ENCODE results near the gene MMP24OS. TPM values are rescaled to one million over a fixed set of nuclear protein-coding genes. Genes with fewer than 3 reads are reported as not detected.

MMP24OS gene
- total RNA-seq, 2 donors from 2014 or later: 32.2 to 38.8 TPM

GRCh38 chr20:35296101-35296554, 18.2 kb upstream of the MMP24OS start:
- Mint-ChIP-seq H3K27me3 (ENCODE audit: insufficient read depth) (peaks cover 20% of the 10 kb centered on the region), H3K9me3 (no peaks in the 10 kb centered on the region), H3K4me3 (no peak overlapping the region), H3K27ac (no peak overlapping the region), H3K36me3 (ENCODE audit: low read depth) (no peaks in the 10 kb centered on the region), H3K4me1 (peaks cover 10% of the 10 kb centered on the region)
- H3K9me3 ChIP-seq (ENCODE audit: control insufficient read depth, low read length): no peaks in the 10 kb centered on the region
- H3K4me3 ChIP-seq (ENCODE audit: low read length): no peak overlapping the region
- no peak overlapping the region for H3K27ac ChIP-seq (ENCODE audit: low read depth, low read length)
- 89 to 96% methylated on average over 5 to 9 of the region's 9 CpGs for WGBS, 2 experiments (ENCODE audit: insufficient coverage in 1 of 2, insufficient read length in 1 of 2)
- no peaks in the 10 kb centered on the region for H3K36me3 ChIP-seq (ENCODE audit: control insufficient read depth, insufficient read depth, low read length)
- H3K9ac ChIP-seq (ENCODE audit: extremely low read depth, low read length, poor library complexity, severe bottlenecking): no peak overlapping the region
- H3K4me1 ChIP-seq (ENCODE audit: control insufficient read depth, insufficient read depth, low read length): no peaks in the 10 kb centered on the region
- H3K27me3 ChIP-seq (ENCODE audit: control insufficient read depth, insufficient read depth, low read length, poor library complexity, severe bottlenecking): no peaks in the 10 kb centered on the region
- TF ChIP-seq, protein P1, sequence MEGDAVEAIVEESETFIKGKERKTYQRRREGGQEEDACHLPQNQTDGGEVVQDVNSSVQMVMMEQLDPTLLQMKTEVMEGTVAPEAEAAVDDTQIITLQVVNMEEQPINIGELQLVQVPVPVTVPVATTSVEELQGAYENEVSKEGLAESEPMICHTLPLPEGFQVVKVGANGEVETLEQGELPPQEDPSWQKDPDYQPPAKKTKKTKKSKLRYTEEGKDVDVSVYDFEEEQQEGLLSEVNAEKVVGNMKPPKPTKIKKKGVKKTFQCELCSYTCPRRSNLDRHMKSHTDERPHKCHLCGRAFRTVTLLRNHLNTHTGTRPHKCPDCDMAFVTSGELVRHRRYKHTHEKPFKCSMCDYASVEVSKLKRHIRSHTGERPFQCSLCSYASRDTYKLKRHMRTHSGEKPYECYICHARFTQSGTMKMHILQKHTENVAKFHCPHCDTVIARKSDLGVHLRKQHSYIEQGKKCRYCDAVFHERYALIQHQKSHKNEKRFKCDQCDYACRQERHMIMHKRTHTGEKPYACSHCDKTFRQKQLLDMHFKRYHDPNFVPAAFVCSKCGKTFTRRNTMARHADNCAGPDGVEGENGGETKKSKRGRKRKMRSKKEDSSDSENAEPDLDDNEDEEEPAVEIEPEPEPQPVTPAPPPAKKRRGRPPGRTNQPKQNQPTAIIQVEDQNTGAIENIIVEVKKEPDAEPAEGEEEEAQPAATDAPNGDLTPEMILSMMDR (conservative IDR thresholded peaks at IDR 0.05): no peak
- DNase-seq: no peak

DNA sequence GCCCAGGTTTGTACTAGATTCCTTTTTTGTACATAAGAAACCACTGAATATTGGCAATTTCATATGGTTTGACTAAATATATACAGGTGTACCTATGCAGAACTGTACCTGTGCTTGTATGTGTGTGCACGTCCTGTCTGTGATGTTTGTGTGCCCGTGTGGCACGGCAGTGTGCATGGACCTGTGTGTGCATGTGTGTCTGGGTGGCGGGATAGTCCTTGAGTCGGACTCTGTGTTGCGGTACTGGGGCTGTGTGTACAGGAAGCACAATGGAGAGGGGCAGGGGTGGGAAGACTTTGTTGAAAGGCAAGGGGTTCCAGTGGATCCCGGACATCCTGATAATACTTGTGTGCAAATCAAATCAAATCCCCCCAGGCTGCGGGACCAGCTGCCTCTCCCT, 17.8 kb upstream of the MMP24OS start:
- H3K27me3 ChIP-seq (ENCODE audit: control insufficient read depth, insufficient read depth, low read length, poor library complexity, severe bottlenecking): no peaks in the 10 kb centered on the region
- no peaks in the 10 kb centered on the region for H3K36me3 ChIP-seq (ENCODE audit: control insufficient read depth, insufficient read depth, low read length)
- H3K4me1 ChIP-seq (ENCODE audit: control insufficient read depth, insufficient read depth, low read length): no peaks in the 10 kb centered on the region
- Mint-ChIP-seq H3K36me3 (ENCODE audit: low read depth) (no peaks in the 10 kb centered on the region), H3K4me3 (no peak overlapping the region), H3K9me3 (no peaks in the 10 kb centered on the region), H3K27me3 (ENCODE audit: insufficient read depth) (peaks cover 20% of the 10 kb centered on the region), H3K4me1 (peaks cover 10% of the 10 kb centered on the region), H3K27ac (no peak overlapping the region)
- no peak for DNase-seq
- no peaks in the 10 kb centered on the region for H3K9me3 ChIP-seq (ENCODE audit: control insufficient read depth, low read length)
- no peak overlapping the region for H3K27ac ChIP-seq (ENCODE audit: low read depth, low read length)
- H3K4me3 ChIP-seq (ENCODE audit: low read length): no peak overlapping the region
- TF ChIP-seq, protein P1 (conservative IDR thresholded peaks at IDR 0.05): no peak
- no peak overlapping the region for H3K9ac ChIP-seq (ENCODE audit: extremely low read depth, low read length, poor library complexity, severe bottlenecking)
- 91 to 100% methylated on average over 3 to 8 of the region's 8 CpGs for WGBS, 2 experiments (ENCODE audit: insufficient coverage in 1 of 2, insufficient read length in 1 of 2)

- Mint-ChIP-seq H3K27ac (no peak overlapping the region), H3K27me3 (ENCODE audit: insufficient read depth) (peaks cover 21% of the 10 kb centered on the region), H3K4me3 (no peak overlapping the region), H3K4me1 (peaks cover 10% of the 10 kb centered on the region), H3K9me3 (no peaks in the 10 kb centered on the region), H3K36me3 (ENCODE audit: low read depth) (no peaks in the 10 kb centered on the region)
- 92% methylated on average over 8 of the region's 8 CpGs for WGBS, 2 experiments (ENCODE audit: insufficient coverage in 1 of 2, insufficient read length in 1 of 2)
- no peaks in the 10 kb centered on the region for H3K9me3 ChIP-seq (ENCODE audit: control insufficient read depth, low read length)
- H3K9ac ChIP-seq (ENCODE audit: extremely low read depth, low read length, poor library complexity, severe bottlenecking): no peak overlapping the region
- no peaks in the 10 kb centered on the region for H3K4me1 ChIP-seq (ENCODE audit: control insufficient read depth, insufficient read depth, low read length)
- H3K36me3 ChIP-seq (ENCODE audit: control insufficient read depth, insufficient read depth, low read length): no peaks in the 10 kb centered on the region
- no peak overlapping the region for H3K4me3 ChIP-seq (ENCODE audit: low read length)
- DNase-seq: no peak
- no peak overlapping the region for H3K27ac ChIP-seq (ENCODE audit: low read depth, low read length)
- H3K27me3 ChIP-seq (ENCODE audit: control insufficient read depth, insufficient read depth, low read length, poor library complexity, severe bottlenecking): no peaks in the 10 kb centered on the region
- TF ChIP-seq, protein P1 (conservative IDR thresholded peaks at IDR 0.05): no peak
These were observed 17.1 kb upstream of the MMP24OS start for GRCh38 chr20:35295058-35295457.

Measured in endodermal cell (in vitro differentiated cells).